HG03442 (cell line): ENCODE results near the gene MUC6.

Experiments
- ATAC-seq: cut with Tn5 transposase; IDR thresholded peaks from one replicate; pipeline ENCODE4 v1.9.1; 2021; ENCODE audit warnings: mild to moderate bottlenecking, moderate library complexity; ENCODE audit not compliant: unreplicated experiment

The MUC6 gene

GRCh38 chr11:1010551-1011319, 25.8 kb downstream of the MUC6 start:
- ATAC-seq: no peak

GRCh38 chr11:1009991-1010390, 26.5 kb downstream of the MUC6 start:
- no peak for ATAC-seq

GRCh38 chr11:1009371-1009770, 27.1 kb downstream of the MUC6 start:
- no peak for ATAC-seq

- ATAC-seq: no peak
Observed at GRCh38 chr11:1008803-1009145, 27.7 kb downstream of the MUC6 start.

- no peak for ATAC-seq
Observed at GRCh38 chr11:1008001-1008802, 28.3 kb downstream of the MUC6 start.

- ATAC-seq: no peak
Observed at GRCh38 chr11:1007279-1007678, 29.2 kb downstream of the MUC6 start.

GRCh38 chr11:1006762-1007161, 29.8 kb downstream of the MUC6 start:
- ATAC-seq: no peak

- no peak for ATAC-seq
Observed at GRCh38 chr11:1005928-1006327, 30.6 kb downstream of the MUC6 start.

GRCh38 chr11:1003159-1003558, 33.4 kb downstream of the MUC6 start:
- no peak for ATAC-seq

GRCh38 chr11:1002406-1002984, 34.0 kb downstream of the MUC6 start:
- ATAC-seq: no peak

- ATAC-seq: no peak
Observed at GRCh38 chr11:1001617-1002405, 34.7 kb downstream of the MUC6 start.

GRCh38 chr11:1000357-1001278, 35.9 kb downstream of the MUC6 start:
- ATAC-seq: no peak

GRCh38 chr11:999009-999408, 37.5 kb downstream of the MUC6 start:
- ATAC-seq: no peak

- ATAC-seq: no peak
Observed at GRCh38 chr11:997907-998306, 38.6 kb downstream of the MUC6 start.

GRCh38 chr11:996681-997080, 39.8 kb downstream of the MUC6 start:
- ATAC-seq: peak; percentile 44

- ATAC-seq: peak; percentile 53
Observed at GRCh38 chr11:995752-996420, 40.6 kb downstream of the MUC6 start.

- no peak for ATAC-seq
Observed at GRCh38 chr11:995044-995751, 41.3 kb downstream of the MUC6 start.

GRCh38 chr11:993632-994167, 42.8 kb downstream of the MUC6 start:
- ATAC-seq: no peak

GRCh38 chr11:992577-992976, 43.9 kb downstream of the MUC6 start:
- ATAC-seq: no peak
